NCI-H226 (cell line): Measurements from ENCODE around the gene AMPD2.

Experiments used
- DNase-seq: peaks from one replicate; pipeline ENCODE4 v3.0.0-alpha.2; 2015

The AMPD2 gene

DNA sequence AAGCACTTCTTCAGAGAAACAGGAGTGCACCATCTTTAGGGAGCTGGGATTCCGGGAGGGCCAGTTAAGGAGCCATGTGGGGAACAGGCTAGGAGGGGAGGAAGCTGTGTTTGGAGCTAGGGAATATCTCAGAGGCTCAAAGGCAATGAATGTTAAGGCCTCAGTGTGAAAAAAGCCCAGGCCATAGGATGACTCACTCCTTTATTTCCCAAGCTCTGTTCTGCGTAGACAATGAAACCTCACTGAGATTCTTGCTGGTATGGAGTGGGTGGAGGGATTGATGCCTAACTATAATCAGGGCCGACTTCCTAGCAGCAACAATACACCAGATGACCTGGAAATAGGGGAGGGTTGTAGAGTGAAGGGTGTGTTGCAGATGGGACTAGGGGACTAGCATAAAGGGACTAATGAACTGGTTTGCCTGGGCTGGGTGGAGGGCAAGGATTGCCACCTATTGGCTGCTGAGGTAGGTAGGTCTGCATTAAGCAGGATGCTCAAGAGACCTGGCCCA lies 2.3 kb upstream of the AMPD2 start:
- DNase-seq, result peak; percentile 90

DNA sequence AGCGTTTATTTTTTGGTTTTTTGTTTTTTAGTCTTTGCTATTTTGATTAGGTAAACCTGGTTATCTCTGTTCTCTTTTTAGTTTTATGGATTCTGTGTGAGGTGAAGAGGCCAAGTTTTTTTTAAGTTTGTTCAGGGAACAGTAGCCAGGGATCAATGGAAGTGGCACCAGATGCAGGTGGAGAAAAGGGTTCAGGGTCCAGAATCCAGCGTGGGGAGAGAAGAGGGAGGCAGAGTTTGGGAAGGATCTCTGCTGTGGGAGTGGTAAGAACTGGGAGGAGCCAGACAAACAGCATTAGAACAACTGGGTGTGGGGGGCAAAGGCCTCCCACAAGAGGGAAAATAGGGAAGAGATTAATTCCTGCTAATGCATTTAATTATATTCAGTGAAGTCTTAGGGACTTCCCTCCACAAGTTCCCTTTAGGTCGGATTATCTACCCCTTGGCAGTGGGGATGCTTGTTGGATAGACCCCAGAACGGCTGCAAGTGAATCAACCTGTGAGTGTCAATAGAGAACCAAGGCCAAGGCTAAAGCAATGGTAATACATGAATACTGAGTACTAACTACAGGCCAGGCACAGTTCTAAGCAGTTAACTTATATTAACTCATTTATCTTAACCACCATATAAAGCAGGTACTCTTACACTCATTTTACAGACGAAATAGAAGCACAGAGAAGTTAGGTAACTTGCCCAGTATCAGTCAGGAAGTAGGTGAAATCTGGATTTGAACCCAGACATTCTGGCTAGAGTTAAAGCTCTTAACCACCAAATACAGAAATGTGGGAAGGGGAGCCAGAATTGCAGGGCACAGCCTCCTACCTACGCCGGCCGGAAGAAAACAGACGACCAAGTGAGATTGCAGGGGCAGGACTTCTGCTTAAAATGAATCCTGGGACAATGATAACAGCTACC lies 719 bp upstream of the AMPD2 start:
- DNase-seq, result no peak

DNA sequence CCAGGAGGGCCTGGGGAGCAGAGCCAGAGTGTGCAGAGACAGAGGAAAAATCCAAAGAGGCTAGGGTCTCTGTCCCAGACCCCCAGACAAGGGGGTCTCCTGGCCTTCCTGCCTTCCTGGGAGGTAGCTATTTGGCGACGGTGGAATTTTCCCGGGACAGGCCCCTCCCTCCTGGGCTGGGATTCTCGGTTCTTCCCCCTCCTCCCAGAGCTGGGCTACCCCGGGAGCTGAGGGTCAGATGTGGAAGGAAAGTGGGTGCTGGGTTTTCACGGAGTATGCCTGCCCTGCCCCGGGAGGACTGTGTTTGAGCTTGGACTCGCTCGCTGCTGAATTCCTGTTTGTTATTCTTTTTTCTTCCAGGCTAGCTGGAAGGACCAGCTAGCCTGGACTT lies 759 bp downstream of the AMPD2 start:
- DNase-seq, result peak; percentile 69

GRCh38 chr1:109620841-109621286 lies 1.2 kb downstream of the AMPD2 start:
- DNase-seq, result peak; percentile 97

DNA sequence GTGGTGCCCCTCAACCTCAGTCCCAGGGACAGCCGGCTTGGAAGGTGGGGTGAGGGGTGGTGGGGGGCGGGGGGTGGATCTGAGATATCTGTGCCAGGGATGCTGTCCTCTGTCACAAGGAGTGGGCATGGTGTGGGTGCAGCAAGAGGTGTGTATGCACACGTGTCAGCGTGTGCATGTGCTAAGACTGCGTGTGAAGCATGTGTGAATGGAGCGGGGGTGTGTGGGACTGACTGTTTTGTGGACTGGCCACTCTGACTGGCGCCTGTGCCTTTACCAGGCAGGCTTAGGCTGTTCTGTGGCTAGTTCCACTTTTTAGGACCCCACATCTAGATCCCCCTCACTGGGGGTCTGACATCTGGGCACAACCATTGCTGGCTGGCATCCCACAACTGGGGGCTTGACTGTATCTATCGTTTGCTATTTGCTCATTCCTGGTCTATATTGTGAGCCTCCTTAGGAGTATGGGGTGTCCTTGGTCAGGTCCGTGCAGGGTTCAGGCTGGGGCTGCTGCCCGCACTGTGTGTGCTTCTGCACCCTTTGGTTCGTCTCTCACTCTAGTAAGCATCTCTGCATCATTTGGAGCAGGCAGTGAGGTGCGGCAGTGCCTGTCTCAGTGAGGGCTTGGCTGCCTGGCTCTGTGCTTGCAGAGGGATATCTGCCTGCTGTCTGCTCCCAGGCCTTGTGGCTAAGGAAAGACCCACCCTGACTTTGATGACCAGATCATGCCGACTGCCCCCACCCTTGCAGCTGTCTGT lies 1.9 kb downstream of the AMPD2 start:
- DNase-seq, result no peak

DNA sequence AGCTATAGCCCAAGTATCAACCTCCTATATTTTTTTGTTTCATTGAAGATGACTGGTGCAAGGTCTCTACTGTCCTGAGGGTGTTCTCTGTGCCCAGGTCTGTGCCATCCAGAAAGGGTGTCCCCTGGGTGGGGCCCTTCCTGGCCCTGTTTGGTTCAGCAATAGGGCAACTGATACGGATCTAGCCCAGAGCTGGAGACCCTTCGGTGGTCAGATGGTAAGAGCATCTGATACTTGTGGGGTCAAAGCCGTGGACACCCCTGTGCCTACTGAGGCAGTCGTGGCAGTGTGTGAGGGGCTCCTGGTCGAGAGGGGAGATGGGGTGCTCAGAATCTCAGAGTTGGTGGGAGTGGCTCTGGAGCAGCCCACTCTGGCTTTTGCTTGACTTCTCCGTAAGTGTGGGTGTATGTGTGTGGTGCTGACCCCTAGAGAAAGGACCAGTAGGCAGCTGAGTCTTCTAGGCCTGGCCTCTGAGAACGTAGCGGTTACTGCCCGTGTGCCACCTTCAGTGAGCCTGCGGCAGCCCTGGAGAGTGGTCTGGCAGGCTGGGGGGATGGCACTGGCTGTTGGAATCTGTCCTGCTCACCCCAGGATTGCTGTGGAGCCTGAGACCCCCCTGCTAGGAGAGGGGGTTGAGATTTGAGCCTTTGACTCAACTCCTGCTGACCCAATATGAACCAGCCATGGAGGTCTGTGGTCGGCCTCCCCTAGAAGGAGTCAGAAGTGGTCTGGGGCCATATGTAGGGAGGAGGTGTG lies 2.7 kb downstream of the AMPD2 start:
- no peak for DNase-seq

DNA sequence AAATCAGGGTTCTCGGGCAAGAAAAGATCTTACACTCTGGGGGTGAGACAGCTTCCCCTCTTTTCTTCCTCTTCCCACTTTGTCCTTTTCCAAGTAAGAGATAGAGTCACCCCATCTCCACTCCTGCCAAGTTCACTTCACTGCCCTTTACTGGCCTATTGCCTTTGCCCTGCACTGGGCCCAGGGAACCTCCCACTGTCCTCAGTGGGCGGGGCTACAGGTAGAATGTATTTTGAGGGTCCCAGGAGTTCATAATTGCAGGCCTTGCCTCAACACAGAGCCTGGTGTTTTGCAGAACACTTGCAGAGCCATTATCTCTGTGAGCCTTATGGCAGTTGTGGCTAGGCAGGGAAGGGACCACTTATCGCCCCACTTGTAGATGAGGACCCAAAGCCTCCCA lies 3.3 kb downstream of the AMPD2 start:
- DNase-seq, result no peak

GRCh38 chr1:109623601-109624161 lies 4.0 kb downstream of the AMPD2 start:
- no peak for DNase-seq

DNA sequence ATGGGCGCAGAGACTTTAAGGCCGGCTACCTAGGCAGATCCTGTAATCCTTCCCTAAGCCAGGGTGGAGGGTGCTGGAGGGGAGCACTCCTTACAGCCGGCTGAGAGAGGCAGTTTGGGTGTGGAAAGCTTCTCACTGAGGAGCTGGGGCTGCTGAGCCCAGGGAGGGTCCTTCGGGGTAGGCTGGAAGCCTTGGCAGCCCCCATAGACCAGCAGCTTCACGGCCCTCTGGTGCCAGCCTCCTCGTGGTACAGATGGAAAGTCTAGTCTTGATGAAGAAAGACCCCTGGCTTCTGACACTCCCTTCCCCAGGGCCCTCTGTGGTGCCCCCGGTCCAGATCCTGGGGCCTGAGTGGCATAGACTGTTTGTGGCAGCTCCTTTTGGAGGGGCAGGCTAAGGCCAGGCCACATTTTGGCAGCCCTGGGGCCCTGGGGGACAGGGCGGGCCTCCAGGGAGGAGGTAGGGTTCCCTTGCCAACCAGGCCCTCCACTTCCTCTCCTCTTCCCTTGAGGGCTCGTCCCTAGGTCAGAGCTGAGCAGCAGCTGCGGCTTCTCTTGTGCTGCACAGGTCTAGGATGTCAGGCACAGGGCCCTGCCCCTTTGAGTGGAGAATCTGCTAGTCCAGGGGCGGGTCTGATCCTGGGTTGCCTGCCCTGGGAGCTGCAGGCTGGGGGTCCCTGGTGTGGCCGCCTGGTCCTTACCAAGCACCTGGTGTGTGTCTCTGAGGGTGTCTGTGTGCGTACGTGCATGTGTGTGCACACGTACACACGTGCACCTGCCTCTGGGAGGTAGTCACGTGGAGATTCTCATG lies 4.8 kb downstream of the AMPD2 start:
- no peak for DNase-seq

DNA sequence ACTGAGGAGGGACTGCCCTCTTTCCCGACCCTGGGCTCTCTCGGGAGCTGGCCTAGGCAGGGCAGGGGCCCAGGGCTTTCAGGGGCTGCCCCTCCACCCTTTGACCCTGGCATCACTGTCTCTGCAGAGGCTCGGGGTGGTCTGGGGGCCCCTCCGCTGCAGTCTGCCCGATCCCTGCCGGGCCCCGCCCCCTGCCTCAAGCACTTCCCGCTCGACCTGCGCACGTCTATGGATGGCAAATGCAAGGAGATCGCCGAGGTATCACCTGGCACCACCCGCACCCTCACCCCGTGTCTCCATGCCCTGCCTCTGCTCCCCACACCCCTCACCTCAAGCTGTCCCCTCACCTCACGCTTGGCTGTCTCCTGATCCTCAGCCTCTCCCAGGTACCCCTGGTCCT lies 5.5 kb downstream of the AMPD2 start:
- DNase-seq, result no peak

- no peak for DNase-seq
These were observed 6.2 kb downstream of the AMPD2 start for GRCh38 chr1:109625601-109626560.

GRCh38 chr1:109626682-109627408 lies 7.2 kb downstream of the AMPD2 start:
- DNase-seq, result no peak

GRCh38 chr1:109627692-109628399 lies 8.2 kb downstream of the AMPD2 start:
- DNase-seq, result no peak

GRCh38 chr1:109628540-109629321 lies 9.1 kb downstream of the AMPD2 start:
- DNase-seq, result peak; percentile 95

- no peak for DNase-seq
These were observed 9.9 kb downstream of the AMPD2 start for GRCh38 chr1:109629372-109630030.

- DNase-seq, result no peak
These were observed 10.7 kb downstream of the AMPD2 start for GRCh38 chr1:109630081-109630897.
